Fibroblast of pulmonary artery (primary cell): Measurements from ENCODE around the gene ENG.
A peak's percentile ranks its signal among the peaks of the same experiment; 100 is the strongest.

Experiments
- DNase-seq: peaks from one replicate; pipeline ENCODE4 v3.0.0-alpha.2; 2010; ENCODE audit warnings: low read depth
- H3K4me3 ChIP-seq: replicated peaks from 2 replicates; pipeline ENCODE4 v1.5.1; 2011; ENCODE audit warnings: low read depth, mild to moderate bottlenecking, control low read depth, low read length, moderate library complexity
- CTCF ChIP-seq: IDR thresholded peaks from 2 replicates; pipeline ENCODE4 v1.5.1; 2011; ENCODE audit warnings: mild to moderate bottlenecking, control low read depth, low read length, inconsistent platforms; ENCODE audit errors: missing control alignments

The ENG gene

GRCh38 chr9:127770905-127771569 lies 83.4 kb downstream of the ENG start:
- H3K4me3 ChIP-seq: peak overlapping the region; percentile 67
- no peak for TF ChIP-seq CTCF
- peak; percentile 99 for DNase-seq

GRCh38 chr9:127770583-127770904 lies 83.9 kb downstream of the ENG start:
- H3K4me3 ChIP-seq: peak overlapping the region; percentile 67
- TF ChIP-seq CTCF: no peak
- no peak for DNase-seq

GRCh38 chr9:127769929-127770582 lies 84.4 kb downstream of the ENG start:
- peak overlapping the region; percentile 67 for H3K4me3 ChIP-seq
- no peak for TF ChIP-seq CTCF
- no peak for DNase-seq

GRCh38 chr9:127769101-127769500 lies 85.4 kb downstream of the ENG start:
- DNase-seq: no peak
- TF ChIP-seq CTCF: no peak
- no peak overlapping the region for H3K4me3 ChIP-seq

GRCh38 chr9:127768698-127769097 lies 85.8 kb downstream of the ENG start:
- no peak for DNase-seq
- no peak overlapping the region for H3K4me3 ChIP-seq
- TF ChIP-seq CTCF: no peak

GRCh38 chr9:127767909-127768331 lies 86.5 kb downstream of the ENG start:
- no peak for TF ChIP-seq CTCF
- no peak overlapping the region for H3K4me3 ChIP-seq
- DNase-seq: peak; percentile 41

GRCh38 chr9:127767410-127767809 lies 87.0 kb downstream of the ENG start:
- TF ChIP-seq CTCF: no peak
- no peak for DNase-seq
- no peak overlapping the region for H3K4me3 ChIP-seq
